ENCODE results near the gene GRID1.

The GRID1 gene

DNA sequence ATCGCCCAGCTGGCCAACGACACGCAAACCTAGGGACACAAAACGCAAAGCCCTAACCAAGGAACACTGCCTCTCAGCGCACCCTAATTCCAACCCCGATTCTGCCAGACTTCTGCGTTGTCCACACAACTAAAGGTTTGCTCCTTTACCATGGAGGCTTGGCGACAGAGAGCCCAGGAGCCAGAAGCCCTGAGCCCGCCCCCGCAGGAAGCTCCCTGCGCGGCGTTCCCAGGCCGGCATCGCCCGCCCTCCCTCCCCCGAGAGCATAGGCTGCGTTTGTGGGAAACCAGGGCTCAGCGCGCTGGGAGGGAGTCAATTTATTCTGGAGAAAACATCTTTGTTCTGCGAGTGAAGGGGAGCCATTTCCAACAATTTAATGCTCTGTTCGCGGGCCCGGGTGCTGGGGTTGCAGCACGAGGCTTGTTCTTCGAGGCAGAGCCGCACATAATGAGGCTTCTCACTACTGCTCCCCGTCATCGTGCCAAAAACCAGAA is 103.9 kb downstream of the GRID1 start:
- DNase-seq = no peak

DNA sequence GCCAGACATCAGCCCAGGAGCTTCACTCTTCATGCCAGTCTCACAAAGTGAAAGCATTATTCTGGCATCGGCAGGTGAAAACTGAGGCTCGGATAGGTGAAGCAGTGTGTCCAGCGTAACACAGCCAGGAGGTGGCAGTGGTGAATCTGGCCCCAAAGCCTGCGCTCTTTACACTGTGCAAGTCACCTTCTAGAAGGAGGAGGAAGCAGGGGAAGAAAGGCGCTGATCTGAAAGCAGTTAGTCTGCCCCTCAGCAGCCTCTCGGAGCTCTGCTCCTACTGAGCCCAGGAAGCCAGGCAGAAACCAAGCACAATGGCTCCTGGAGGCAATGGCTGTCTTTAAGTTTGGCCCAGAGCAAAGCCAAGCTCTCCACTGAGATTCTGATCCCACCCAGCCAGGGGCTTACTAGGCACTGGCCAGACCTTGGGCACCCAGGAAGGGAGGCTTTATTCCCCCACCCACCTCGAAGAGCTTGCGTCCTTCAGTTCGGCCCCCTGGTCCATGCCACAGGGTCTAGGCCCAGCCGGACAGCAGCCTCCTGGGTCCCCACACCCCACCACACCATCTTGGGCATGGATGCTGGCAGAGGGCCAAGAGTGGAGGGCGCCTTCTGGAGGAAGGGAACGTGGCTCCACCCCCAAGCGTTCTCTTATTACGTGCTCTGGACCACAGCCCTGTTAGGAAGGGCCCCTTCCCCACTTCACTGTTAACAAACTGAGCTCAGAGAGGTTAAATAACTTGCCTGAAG is 104.5 kb downstream of the GRID1 start:
- no peak for DNase-seq

DNA sequence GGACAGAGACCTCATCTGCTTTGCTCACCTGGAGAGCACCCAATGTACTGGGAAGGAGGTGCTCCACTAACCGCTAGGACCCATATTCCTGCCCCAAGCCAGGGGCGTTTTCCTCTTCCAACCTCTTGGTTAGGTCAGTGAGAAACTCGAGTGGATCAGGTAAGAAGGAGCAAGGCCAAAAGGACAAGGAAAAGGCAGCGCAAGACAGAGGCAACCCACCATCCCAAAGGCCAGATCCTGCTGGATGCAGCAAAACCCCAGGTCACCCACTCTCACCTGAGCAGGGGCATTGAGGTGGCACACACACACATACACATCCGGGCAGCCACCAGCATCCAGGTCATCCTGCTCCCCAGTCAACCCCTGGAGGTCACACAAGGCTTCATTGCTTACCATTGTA is 105.1 kb downstream of the GRID1 start:
- no peak for DNase-seq

- no peak for DNase-seq
Measured at GRCh38 chr10:86260564-86260963, 106.0 kb downstream of the GRID1 start.

- DNase-seq = no peak
Measured at GRCh38 chr10:86259901-86260562, 106.6 kb downstream of the GRID1 start.

DNA sequence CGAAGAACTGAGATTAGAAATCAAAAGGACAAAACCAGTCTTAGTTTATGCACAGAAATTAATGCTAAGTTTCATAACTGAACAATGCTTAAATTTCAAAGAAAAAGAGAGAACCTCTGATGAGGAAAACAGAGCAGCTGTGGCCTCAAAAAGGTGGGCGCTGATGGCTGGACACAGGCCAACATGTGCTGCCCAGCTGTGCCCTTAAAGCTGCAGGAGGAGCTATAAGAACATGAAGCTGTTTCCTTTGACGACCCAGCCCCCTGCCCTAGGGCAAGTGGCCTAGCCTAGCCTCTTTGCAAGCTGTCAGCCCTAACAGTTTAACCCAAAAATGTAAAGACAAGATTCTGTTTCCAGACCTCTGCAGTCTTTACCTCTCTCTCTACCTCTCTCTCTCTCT is 107.7 kb downstream of the GRID1 start:
- no peak for DNase-seq

DNA sequence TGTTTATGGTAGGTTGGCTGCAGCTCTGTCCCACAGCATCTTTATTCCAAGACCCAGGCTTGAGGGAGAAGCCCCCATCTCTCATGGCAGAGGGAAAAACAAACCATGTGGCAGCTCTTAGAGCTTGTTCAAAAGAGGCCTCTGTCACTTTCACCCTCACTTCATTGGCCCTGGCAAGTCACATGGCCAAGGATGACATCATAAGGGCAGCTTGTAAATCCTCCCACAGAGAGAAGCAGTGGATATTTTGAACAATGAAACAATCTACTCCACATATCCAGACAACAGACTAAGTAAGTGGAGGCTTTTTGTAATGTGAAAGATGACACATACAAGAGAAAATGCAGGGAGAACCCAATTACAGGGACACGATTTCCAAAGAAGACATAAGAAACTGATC is 108.1 kb downstream of the GRID1 start:
- DNase-seq = no peak

DNA sequence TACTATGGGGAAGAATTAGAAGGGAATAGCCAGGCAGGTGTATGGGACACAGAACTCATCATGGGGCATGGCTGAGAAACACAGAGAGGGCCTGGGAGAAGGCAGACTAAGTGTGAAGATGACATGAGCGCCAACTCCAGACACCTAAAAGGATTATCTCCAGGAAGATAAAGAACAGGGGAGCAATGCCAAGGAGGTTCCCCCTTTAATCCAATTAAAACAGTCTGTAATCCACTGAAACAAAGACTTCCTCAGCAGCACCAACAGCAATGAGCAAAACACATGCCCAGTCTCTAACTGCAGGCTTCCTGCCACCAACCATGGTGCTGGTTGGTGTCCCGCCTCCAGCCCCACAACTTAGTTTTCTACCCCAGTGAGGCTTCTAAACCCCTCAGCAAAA is 108.9 kb downstream of the GRID1 start:
- no peak for DNase-seq

GRCh38 chr10:86256690-86257315 is 109.8 kb downstream of the GRID1 start:
- DNase-seq = no peak

DNA sequence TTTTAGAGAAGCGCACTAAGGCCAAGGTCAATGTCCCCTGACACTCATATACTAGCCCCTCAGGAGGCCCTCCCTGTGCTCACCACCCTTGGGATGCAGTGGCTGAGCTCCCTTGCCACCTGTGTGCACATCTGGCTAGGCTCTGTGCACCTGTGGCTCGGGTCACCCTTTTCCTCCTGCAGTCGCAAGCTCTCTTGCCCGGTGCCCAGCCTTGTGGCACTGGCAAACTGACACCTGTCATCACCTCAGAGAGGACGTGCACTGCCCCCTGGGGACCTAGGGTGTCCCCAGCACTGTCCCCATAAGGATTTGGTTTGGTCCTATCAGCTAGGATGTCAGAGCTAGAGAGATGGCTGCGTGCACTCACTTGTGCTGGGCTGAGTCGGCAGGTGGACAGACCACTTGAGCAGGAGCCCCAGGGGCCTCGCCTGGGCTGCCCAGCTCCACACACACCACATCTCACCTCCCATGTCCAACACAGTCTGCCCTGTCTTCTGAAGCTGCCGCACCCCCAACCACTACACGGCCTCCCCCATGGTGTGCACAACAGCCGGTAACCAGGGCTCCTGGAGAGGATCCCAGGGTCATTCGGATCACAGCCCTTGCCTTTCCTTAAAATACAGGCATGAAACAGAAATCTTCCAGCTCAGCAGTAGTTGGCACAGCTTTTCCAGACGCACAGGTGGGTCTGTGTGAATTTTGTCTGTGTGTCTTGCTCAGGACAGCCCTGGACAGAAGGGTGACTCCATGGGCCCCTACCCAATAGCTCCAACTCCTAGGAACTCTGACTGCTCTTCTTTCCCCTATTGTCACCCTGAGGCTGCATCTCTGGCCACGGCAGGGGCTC is 111.0 kb downstream of the GRID1 start:
- no peak for DNase-seq

DNA sequence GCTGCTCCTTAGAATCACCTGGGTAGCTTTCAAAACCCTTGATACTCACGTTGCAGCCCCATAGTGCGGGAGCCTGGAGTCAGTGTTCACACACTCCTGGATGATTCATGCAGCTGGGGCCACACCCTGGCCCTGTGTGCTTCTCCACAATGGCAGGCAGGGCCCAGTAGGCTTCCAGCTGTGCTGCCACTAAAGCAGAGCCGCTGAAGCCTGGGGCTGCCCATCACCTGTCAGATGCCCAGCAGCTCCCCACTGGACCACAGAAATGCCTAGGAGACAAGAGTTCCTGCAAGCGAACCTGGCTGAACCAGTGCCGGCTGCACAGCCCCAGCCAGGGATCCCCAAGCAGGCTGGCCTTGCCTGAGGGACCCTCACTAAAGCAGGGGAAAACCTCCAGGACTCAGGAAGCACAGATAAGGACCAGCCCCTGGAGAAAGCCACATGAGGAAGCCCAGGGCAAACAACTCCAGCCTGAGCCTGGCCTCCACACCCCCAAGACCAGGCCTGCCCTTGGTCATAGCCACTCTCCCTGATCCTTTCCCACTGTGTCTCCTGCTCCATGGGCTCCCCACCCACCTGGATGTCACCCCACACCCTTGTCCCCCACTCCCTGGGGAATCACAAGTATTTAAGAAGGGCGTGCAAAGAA is 111.9 kb downstream of the GRID1 start:
- no peak for DNase-seq

DNA sequence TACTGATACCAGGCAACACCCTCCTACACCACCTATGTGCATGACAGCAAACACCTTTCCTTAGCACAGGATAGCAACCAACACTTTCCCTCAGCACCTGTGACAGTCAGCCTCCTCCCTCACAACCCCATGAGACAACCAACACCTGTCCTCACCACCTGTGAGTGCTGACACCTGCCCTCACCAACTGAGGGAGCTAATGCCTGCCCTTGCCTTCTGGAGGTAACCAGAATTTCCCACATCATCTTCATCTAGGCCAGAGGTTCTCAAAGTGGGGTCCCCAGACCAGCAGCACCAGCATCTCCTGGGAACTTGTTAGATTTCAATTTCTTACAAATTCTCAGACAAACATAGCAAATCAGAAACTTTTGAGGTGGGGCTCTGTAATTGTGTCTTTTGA is 112.5 kb downstream of the GRID1 start:
- no peak for DNase-seq

GRCh38 chr10:86253091-86254072 is 113.2 kb downstream of the GRID1 start:
- DNase-seq = no peak

DNA sequence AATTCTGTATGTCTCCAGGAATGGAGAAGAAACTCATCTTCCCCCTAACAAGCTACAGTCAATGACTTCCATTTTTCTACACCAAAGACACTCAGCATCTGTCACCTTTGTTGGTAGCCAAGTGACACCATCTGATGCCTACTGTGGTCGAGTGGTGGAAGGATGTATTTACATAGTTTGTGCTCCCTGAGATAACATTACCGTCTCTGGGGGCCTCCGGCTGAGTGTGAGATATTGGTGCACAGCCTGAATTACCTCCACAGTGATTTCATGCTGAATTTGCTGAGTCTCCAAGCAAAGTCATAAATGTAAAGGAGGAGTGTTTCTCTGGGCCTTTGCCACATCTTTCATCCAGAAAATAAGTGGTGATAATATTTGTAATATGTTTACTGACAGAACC is 114.0 kb downstream of the GRID1 start:
- no peak for DNase-seq

DNA sequence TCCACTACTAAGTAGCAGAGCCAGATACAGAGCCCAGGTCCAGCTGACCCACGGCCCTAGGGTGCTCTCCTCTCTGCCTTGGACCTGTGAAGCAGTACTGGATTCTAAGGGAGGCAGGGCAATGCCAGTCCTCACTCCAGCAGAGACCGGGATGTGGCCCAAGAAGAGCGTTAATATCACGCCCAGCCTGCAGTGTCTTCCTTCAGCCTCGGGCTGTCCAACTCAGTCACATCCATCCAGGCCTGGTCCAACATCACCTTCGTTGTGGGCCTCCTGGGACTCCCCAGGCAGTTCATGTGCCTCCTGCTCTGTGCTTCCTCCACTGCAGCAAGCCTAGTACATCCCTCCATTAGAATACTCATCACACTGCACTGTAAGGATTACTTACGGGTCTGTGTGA is 114.5 kb downstream of the GRID1 start:
- DNase-seq = no peak

- no peak for DNase-seq
Measured at GRCh38 chr10:86251426-86251825, 115.2 kb downstream of the GRID1 start.

- no peak for DNase-seq
Measured at GRCh38 chr10:86250399-86250798, 116.2 kb downstream of the GRID1 start.

GRCh38 chr10:86249794-86250193 is 116.8 kb downstream of the GRID1 start:
- DNase-seq = no peak

- DNase-seq = no peak
Measured at GRCh38 chr10:86248062-86248461, 118.5 kb downstream of the GRID1 start.

DNA sequence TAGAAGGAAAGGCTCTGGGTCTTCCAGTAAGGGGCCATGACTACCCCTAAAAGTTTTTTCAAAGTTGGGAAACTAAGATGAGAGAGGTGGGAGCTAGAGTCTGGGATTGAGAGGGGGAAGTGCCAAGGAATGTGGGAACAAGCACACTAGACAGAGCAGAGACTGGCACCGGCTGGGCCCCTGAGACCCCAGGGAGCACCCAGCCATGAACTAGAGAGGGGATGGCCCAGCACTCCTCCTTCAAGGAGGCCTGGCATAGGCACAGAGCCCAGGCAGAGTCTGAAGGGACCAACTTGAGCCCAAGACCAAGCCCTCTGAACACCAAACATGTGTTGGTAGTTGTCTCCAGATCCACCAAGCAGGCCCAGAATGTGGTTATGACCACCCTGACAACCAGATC is 119.0 kb downstream of the GRID1 start:
- no peak for DNase-seq

GRCh38 chr10:86247073-86247472 is 119.5 kb downstream of the GRID1 start:
- no peak for DNase-seq
